A549 (cell line): ENCODE results near the gene RAPGEF6. TPM values are rescaled to one million over a fixed set of nuclear protein-coding genes. Genes with fewer than 3 reads are reported as not detected.

Experiments
- ATAC-seq, 2 experiments: fragments of 200-7000 bp in 1 of 2; fragments of >200 bp in 1 of 2; cut with Nextera tagmentation in 1 of 2; cut with Tn5 transposase in 1 of 2; 3 replicates each; pipeline versions ENCODE4 v1.8.0 to v1.9.1; 2018 to 2020; ENCODE audit warnings: mild to moderate bottlenecking in 1 of 2, moderate library complexity in 1 of 2
- CTCF ChIA-PET: fragments of 300-600 bp; sonication (Branson Sonifier 250); formaldehyde crosslinking; extraction: SDS; loops from one replicate; lab custom pipeline; 2021; ENCODE audit warnings: antibody characterized with exemption, inconsistent platforms; lab: Yijun Ruan, JAX
- POLR2A ChIA-PET: fragments of 350-600 bp; formaldehyde crosslinking; extraction: SDS; loops from one replicate; lab custom pipeline; 2021; ENCODE audit warnings: antibody characterized with exemption, inconsistent platforms; lab: Yijun Ruan, JAX
- DNase-seq, 2 experiments: peaks; one replicate each; pipeline versions ENCODE4 v3.0.0 to v3.0.0-alpha.2; 2011 to 2016; ENCODE audit warnings: low read depth in 1 of 2, low spot score in 1 of 2
- FAIRE-seq: peaks from 2 replicates; lab custom pipeline; 2011; peaks lifted over from hg19 to GRCh38; lab: Jason Lieb, UNC
- H3K27ac ChIP-seq, 2 experiments: fragments of >200 bp; sonication (Bioruptor Twin); formaldehyde crosslinking; 3 replicates each; pipeline ENCODE4 v1.5.1; 2016 to 2017
- H3K4me1 ChIP-seq: fragments of >200 bp; sonication (Bioruptor Twin); formaldehyde crosslinking; 3 replicates; pipeline ENCODE4 v1.6.1; 2016
- H3K4me2 ChIP-seq: fragments of >200 bp; sonication (Bioruptor Twin); formaldehyde crosslinking; 3 replicates; pipeline ENCODE4 v1.6.1; 2016
- H3K4me3 ChIP-seq: fragments of >200 bp; sonication (Bioruptor Twin); formaldehyde crosslinking; 3 replicates; pipeline ENCODE4 v1.5.1; 2016
- H3K9me3 ChIP-seq: fragments of >200 bp; sonication (Bioruptor Twin); formaldehyde crosslinking; 3 replicates; pipeline ENCODE4 v1.6.1; 2016
- BHLHE40 ChIP-seq: IDR thresholded peaks from 2 replicates; pipeline ENCODE4 v1.6.1; 2012; ENCODE audit warnings: low read depth, low read length, inconsistent platforms
- CBX8 ChIP-seq: fragments of 200-600 bp; sonication (generic); IDR thresholded peaks from 2 replicates; pipeline ENCODE4 v1.6.1; 2016
- ESRRA ChIP-seq: fragments of 150-350 bp; IDR thresholded peaks from 2 replicates; pipeline ENCODE4 v1.6.1; 2014; ENCODE audit warnings: mild to moderate bottlenecking, low read length, borderline replicate concordance
- FOSB ChIP-seq: fragments of 250-450 bp; sonication (Bioruptor Pico); IDR thresholded peaks from 2 replicates; pipeline ENCODE4 v1.5.0; 2020; ENCODE audit warnings: mild to moderate bottlenecking, moderate library complexity
- FOXS1 ChIP-seq: fragments of 250-450 bp; sonication (Bioruptor Pico); IDR thresholded peaks from 2 replicates; pipeline ENCODE4 v1.5.0; 2020; ENCODE audit warnings: mild to moderate bottlenecking, moderate library complexity
- HEYL ChIP-seq: fragments of 250-450 bp; sonication (Bioruptor Pico); IDR thresholded peaks from 2 replicates; pipeline ENCODE4 v1.8.0; 2021; ENCODE audit warnings: mild to moderate bottlenecking, moderate library complexity
- JUNB ChIP-seq: fragments of >200 bp; sonication (Bioruptor Twin); formaldehyde crosslinking; IDR thresholded peaks from 2 replicates; pipeline ENCODE4 v1.6.1; 2016
- KDM5A ChIP-seq: fragments of 200-600 bp; sonication (generic); IDR thresholded peaks from 2 replicates; pipeline ENCODE4 v1.6.1; 2016; ENCODE audit warnings: antibody characterized with exemption, mild to moderate bottlenecking
- NR3C1 ChIP-seq: fragments of >200 bp; sonication (Bioruptor Twin); formaldehyde crosslinking; IDR thresholded peaks from 3 replicates; pipeline ENCODE4 v1.6.1; 2017
- RCOR1 ChIP-seq: fragments of 150-350 bp; IDR thresholded peaks from 2 replicates; pipeline ENCODE4 v1.6.1; 2014; ENCODE audit warnings: antibody characterized with exemption, low read length, low read depth
- RFX5 ChIP-seq: fragments of 450-650 bp; IDR thresholded peaks from 2 replicates; pipeline ENCODE4 v1.7.1; 2014; ENCODE audit warnings: antibody characterized with exemption, mild to moderate bottlenecking, moderate library complexity
- TP53 ChIP-seq: fragments of 250-450 bp; sonication (Bioruptor Pico); IDR thresholded peaks from 2 replicates; pipeline ENCODE4 v1.5.0; 2021; ENCODE audit warnings: mild to moderate bottlenecking, moderate library complexity
- ZNF302 ChIP-seq: fragments of 250-450 bp; sonication (Bioruptor Pico); IDR thresholded peaks from 2 replicates; pipeline ENCODE4 v1.9.0; 2021; ENCODE audit warnings: inconsistent platforms, mild to moderate bottlenecking, moderate library complexity
- ZSCAN20 ChIP-seq: fragments of 250-450 bp; sonication (Bioruptor Pico); IDR thresholded peaks from 2 replicates; pipeline ENCODE4 v1.8.0; 2022; ENCODE audit warnings: mild to moderate bottlenecking, moderate library complexity
- WGBS: methylation state at CpG from one replicate; pipeline ENCODE4 v1.1.6; 2017; ENCODE audit errors: missing lambda C conversion rate; 5-methylcytosine and 5-hydroxymethylcytosine counted together
- polyA plus RNA-seq, 4 experiments: library from polyadenylated mRNA; depleted of rRNA in 3 of 4; stranded (reverse); fragments of >200 nt; fragmentation: RNase III in 1 of 4; extraction: RNeasy Plus Mini Kit Qiagen cat#74134 plus additional on column Dnase treatment in 1 of 4; gene quantifications; 2 replicates in 3 of 4; 3 replicates in 1 of 4; pipeline ENCODE4 v1.2.3, GENCODE V29; 2011 to 2017
- TF ChIP-seq, protein P1 (sequence below): fragments of 250-450 bp; sonication (Bioruptor Pico); IDR thresholded peaks from 2 replicates; pipeline ENCODE4 v1.5.0; 2020; ENCODE audit warnings: low read depth, mild to moderate bottlenecking, moderate library complexity
- TF ChIP-seq, protein P2 (sequence below): fragments of >200 bp; sonication (Bioruptor Twin); formaldehyde crosslinking; IDR thresholded peaks from 3 replicates; pipeline ENCODE4 v1.6.1; 2016
- TF ChIP-seq, protein P3 (sequence below): fragments of 200-600 bp; sonication (generic); IDR thresholded peaks from 2 replicates; pipeline ENCODE4 v1.6.1; 2016; ENCODE audit warnings: antibody characterized with exemption, mild to moderate bottlenecking, moderate library complexity
- TF ChIP-seq, protein P4 (sequence below): IDR thresholded peaks from 2 replicates; pipeline ENCODE4 v1.6.1; 2012
- TF ChIP-seq, protein P5 (sequence below): IDR thresholded peaks from 2 replicates; pipeline ENCODE4 v1.6.1; 2012
- TF ChIP-seq, protein P6 (sequence below): fragments of 250-450 bp; sonication (Bioruptor Pico); IDR thresholded peaks from 2 replicates; pipeline ENCODE4 v1.5.0; 2021; ENCODE audit warnings: mild to moderate bottlenecking, moderate library complexity, borderline replicate concordance

The RAPGEF6 gene
- polyA plus RNA-seq, 2 of the 4 experiments (the other 2 are of a cell fraction) = 5.9 to 15.2 TPM

DNA sequence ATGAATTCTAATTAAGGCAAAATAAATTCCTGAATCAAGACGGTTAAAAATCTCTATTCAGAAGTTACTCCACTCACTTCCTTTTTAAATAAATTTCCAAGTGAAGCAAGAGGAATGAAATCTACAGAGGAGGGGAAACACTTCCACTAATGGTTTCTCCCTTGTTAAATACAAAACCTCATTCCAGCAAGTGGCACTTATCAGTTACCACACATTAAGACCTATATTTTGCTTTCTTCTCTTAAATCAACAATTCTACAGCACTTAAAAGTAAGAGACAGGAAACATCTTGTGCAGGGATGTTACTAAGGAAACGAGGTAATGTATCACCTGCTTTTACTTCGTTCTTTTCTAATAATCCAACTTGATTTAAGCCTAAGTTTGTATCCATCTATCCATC is 172.6 kb downstream of the RAPGEF6 start:
- no peak overlapping the region for H3K4me2 ChIP-seq

DNA sequence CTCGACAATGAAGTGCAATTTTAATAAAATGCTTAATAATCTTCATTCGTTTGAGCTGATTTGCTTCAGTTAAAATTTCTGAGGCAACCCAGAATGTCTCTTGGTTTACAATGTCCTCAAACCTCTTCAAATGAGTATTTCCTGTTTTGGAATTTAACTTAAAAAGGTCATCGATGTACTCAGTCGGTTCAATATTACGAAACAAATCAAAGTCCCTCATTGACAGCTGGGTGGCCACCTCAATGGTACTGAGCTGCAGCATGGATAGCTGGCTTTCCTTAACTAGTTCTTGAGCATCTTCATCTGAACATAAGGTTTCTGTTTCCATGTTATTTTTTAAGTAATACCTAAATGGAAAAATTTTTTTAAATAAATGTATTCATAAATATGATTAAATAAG is 173.3 kb downstream of the RAPGEF6 start:
- FAIRE-seq (no peak), ATAC-seq (no peak), DNase-seq (no peak)
- H3K4me1 ChIP-seq = no peaks in the 10 kb centered on the region
- no peak overlapping the region for H3K4me3 ChIP-seq
- ChIA-PET POLR2A (no interaction called here), CTCF (interaction anchor here (1.7 kb wide), 1 partner anchor 128 kb away, joined by 4 read pairs; no protein-coding TSS in a partner anchor)
- TF ChIP-seq CBX8 = no peak
- no peak for TF ChIP-seq RCOR1
- TF ChIP-seq JUNB = no peak
- no peak for TF ChIP-seq ESRRA
- TF ChIP-seq, protein P1, sequence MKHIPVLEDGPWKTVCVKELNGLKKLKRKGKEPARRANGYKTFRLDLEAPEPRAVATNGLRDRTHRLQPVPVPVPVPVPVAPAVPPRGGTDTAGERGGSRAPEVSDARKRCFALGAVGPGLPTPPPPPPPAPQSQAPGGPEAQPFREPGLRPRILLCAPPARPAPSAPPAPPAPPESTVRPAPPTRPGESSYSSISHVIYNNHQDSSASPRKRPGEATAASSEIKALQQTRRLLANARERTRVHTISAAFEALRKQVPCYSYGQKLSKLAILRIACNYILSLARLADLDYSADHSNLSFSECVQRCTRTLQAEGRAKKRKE = no peak
- TF ChIP-seq, protein P2, sequence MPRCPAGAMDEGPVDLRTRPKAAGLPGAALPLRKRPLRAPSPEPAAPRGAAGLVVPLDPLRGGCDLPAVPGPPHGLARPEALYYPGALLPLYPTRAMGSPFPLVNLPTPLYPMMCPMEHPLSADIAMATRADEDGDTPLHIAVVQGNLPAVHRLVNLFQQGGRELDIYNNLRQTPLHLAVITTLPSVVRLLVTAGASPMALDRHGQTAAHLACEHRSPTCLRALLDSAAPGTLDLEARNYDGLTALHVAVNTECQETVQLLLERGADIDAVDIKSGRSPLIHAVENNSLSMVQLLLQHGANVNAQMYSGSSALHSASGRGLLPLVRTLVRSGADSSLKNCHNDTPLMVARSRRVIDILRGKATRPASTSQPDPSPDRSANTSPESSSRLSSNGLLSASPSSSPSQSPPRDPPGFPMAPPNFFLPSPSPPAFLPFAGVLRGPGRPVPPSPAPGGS = no peak
- TF ChIP-seq HEYL = no peak
- TF ChIP-seq NR3C1 = no peak
- TF ChIP-seq, protein P3, sequence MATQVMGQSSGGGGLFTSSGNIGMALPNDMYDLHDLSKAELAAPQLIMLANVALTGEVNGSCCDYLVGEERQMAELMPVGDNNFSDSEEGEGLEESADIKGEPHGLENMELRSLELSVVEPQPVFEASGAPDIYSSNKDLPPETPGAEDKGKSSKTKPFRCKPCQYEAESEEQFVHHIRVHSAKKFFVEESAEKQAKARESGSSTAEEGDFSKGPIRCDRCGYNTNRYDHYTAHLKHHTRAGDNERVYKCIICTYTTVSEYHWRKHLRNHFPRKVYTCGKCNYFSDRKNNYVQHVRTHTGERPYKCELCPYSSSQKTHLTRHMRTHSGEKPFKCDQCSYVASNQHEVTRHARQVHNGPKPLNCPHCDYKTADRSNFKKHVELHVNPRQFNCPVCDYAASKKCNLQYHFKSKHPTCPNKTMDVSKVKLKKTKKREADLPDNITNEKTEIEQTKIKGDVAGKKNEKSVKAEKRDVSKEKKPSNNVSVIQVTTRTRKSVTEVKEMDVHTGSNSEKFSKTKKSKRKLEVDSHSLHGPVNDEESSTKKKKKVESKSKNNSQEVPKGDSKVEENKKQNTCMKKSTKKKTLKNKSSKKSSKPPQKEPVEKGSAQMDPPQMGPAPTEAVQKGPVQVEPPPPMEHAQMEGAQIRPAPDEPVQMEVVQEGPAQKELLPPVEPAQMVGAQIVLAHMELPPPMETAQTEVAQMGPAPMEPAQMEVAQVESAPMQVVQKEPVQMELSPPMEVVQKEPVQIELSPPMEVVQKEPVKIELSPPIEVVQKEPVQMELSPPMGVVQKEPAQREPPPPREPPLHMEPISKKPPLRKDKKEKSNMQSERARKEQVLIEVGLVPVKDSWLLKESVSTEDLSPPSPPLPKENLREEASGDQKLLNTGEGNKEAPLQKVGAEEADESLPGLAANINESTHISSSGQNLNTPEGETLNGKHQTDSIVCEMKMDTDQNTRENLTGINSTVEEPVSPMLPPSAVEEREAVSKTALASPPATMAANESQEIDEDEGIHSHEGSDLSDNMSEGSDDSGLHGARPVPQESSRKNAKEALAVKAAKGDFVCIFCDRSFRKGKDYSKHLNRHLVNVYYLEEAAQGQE = no peak
- WGBS = 94% methylated on average over 5 of the region's 5 CpGs
- H3K4me2 ChIP-seq = no peak overlapping the region
- H3K9me3 ChIP-seq = no peaks in the 10 kb centered on the region
- H3K27ac ChIP-seq = no peak overlapping the region

More for the DNA sequence above, 172.6 kb downstream of the RAPGEF6 start:
- FAIRE-seq (no peak), DNase-seq (no peak), ATAC-seq (no peak)
- no peaks in the 10 kb centered on the region for H3K9me3 ChIP-seq
- H3K4me3 ChIP-seq = no peak overlapping the region
- TF ChIP-seq, protein P4, sequence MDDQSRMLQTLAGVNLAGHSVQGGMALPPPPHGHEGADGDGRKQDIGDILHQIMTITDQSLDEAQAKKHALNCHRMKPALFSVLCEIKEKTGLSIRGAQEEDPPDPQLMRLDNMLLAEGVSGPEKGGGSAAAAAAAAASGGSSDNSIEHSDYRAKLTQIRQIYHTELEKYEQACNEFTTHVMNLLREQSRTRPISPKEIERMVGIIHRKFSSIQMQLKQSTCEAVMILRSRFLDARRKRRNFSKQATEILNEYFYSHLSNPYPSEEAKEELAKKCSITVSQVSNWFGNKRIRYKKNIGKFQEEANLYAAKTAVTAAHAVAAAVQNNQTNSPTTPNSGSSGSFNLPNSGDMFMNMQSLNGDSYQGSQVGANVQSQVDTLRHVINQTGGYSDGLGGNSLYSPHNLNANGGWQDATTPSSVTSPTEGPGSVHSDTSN = no peak
- TF ChIP-seq, protein P5, sequence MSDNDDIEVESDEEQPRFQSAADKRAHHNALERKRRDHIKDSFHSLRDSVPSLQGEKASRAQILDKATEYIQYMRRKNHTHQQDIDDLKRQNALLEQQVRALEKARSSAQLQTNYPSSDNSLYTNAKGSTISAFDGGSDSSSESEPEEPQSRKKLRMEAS = no peak
- TF ChIP-seq FOSB (CRISPR knock-in tag) = no peak
- no peak for TF ChIP-seq BHLHE40
- no peak for TF ChIP-seq FOXS1 (CRISPR knock-in tag)
- no peak for TF ChIP-seq CBX8
- no peak overlapping the region for H3K27ac ChIP-seq
- ChIA-PET CTCF (interaction anchor here (1.7 kb wide), 1 partner anchor 127 kb away, joined by 4 read pairs; no protein-coding TSS in a partner anchor), POLR2A (no interaction called here)
- WGBS = 83% methylated on average over 3 of the region's 3 CpGs
- H3K4me1 ChIP-seq = no peaks in the 10 kb centered on the region

DNA sequence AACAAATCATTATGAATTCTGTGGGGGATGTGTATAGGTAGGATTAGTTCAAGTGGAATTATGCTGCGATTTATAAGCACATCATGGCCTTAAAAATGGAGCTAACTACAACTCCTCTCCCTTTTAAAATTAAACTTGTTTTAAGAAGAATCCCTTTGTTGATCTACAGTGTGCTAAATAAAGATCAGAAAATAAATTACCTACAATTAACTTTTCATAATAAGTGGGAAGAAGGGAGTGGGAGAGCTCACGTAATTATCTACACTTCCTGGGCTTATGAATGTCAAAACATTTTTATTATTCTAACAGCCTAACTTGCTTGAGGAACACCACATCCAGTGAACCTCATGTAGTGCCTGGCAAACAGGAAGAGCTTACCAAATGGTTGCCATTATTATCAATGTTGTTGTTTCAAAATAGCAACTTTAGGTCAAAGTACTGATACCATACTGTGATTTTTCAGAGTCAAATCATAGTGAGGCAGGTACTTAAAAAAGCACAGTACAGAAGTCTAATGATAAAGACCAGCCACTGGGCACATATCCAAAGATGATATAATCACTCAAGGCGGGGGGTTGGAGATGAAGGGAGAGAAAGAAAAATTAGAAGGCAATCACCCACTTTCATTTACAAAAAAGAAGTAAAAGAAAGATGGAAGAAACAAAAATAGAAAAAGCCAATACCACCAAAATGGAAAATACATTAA is 174.0 kb downstream of the RAPGEF6 start:
- WGBS = 92% methylated on average over 3 of the region's 3 CpGs
- H3K4me1 ChIP-seq = no peaks in the 10 kb centered on the region
- no peaks in the 10 kb centered on the region for H3K9me3 ChIP-seq
- DNase-seq (no peak), FAIRE-seq (no peak), ATAC-seq (no peak)
- POLR2A ChIA-PET = no interaction called here
- H3K4me3 ChIP-seq = no peak overlapping the region
- no peak for TF ChIP-seq KDM5A
- TF ChIP-seq, protein P2 = no peak
- TF ChIP-seq TP53 (CRISPR knock-in tag) = no peak
- TF ChIP-seq, protein P6, sequence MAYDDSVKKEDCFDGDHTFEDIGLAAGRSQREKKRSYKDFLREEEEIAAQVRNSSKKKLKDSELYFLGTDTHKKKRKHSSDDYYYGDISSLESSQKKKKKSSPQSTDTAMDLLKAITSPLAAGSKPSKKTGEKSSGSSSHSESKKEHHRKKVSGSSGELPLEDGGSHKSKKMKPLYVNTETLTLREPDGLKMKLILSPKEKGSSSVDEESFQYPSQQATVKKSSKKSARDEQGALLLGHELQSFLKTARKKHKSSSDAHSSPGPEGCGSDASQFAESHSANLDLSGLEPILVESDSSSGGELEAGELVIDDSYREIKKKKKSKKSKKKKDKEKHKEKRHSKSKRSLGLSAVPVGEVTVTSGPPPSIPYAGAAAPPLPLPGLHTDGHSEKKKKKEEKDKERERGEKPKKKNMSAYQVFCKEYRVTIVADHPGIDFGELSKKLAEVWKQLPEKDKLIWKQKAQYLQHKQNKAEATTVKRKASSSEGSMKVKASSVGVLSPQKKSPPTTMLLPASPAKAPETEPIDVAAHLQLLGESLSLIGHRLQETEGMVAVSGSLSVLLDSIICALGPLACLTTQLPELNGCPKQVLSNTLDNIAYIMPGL = no peak
- no peak for TF ChIP-seq ZSCAN20
- TF ChIP-seq ZNF302 (CRISPR knock-in tag) = no peak
- TF ChIP-seq FOSB (CRISPR knock-in tag) = no peak
- no peak for TF ChIP-seq BHLHE40
- no peak for TF ChIP-seq RFX5
- no peak overlapping the region for H3K4me2 ChIP-seq
- H3K27ac ChIP-seq = no peak overlapping the region
- CTCF ChIA-PET = interaction anchor here (1.7 kb wide), 1 partner anchor 128 kb away, joined by 4 read pairs; no protein-coding TSS in a partner anchor
